Measurements from ENCODE around the gene NUDT16L1. TPM values are rescaled to one million over a fixed set of nuclear protein-coding genes. Genes with fewer than 3 reads are reported as not detected.

The NUDT16L1 gene
- total and polyA plus RNA-seq, 2 of the 13 experiments (the other 11 are each of a cell fraction or from before 2014, with no cell fraction given): 28.0 to 40.5 TPM

DNA sequence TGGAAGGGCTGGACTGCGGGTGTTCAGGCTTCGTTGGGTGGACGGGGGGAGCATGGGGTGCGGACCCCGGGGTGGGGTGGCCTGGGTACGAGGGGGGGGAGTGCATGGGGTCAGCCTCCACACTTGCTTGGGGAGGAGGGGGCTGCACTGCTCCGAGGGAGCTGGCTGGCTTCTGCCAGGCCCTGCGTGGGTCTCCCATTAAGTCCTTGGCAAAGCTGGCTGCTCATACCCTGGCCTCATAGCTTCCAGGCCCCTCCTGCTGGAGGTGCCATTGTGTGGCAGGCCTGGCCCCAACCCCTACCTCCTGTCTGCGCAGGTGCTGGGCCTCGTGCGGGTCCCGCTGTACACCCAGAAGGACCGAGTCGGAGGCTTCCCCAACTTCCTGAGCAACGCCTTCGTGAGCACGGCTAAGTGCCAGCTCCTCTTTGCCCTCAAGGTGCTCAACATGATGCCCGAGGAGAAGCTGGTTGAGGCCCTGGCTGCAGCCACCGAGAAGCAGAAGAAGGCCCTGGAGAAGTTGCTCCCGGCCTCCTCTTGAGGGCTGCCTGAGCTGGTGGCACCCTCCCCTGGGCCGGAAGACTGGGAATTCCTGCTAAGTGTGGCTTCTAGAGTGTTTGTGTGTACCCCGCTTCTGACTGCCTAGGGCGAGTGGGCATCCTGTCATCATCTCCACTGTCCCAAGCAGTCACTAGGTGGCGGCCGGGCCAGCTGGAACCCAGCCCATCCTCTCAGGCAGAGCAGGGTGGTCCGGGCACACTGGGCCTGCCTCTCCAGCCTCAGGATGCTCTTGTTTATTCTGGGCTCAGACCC is 1.5 kb downstream of the NUDT16L1 start (continued):
- TF ChIP-seq TSC22D2 (CRISPR knock-in tag; IDR thresholded peaks at IDR 0.05; ENCODE audit: borderline replicate concordance): no peak

GRCh38 chr16:4695473-4696171 is 2.3 kb downstream of the NUDT16L1 start:
- no peak for FAIRE-seq

DNA sequence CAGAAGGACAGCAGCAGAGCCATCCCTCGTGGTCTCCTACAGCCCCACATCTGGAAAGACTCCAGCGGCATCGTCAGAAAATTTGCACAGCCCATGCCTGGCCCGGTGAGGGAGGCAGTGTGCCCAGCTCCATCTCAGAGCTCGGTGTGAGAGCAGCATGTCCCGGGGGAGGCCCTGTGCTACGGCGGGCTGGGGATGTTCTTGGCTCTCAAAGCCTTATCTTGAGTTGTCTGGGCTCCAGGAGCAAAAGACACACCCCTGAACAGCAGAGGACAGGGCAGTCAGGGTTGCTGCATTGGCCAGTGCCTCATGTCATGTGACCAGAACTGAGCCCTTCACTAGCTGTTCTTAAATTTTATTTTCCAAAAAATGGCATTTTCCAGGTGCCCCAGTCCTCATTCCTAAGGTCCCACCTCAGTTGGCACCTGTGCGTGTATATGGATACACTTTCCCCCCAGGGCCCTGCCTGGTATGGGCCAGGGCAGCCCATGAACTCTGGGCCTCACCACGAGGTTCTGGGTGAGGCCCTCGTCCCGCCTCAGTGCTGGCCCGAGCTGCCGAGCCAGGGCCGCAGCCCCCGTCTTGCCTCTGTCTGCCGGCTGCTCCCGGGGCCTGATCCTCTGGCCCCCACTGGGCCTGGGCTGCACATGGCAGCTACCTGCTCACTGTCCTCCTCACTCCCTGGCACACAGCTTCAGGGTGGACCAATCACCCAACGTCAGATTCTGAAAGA is 3.0 kb downstream of the NUDT16L1 start:
- ChIA-PET CTCF (ENCODE audit: low intra/inter-chr PET ratio, low total read pairs) (no interaction called here), POLR2A (interaction anchor here (1.3 to 1.7 kb wide), 2 partner anchors 38 to 80 kb away, joined by 3 to 6 read pairs; partner anchors contain the start of genes ANKS3 and DNAAF8)
- in situ Hi-C loops (cut with HindIII; ENCODE audit: extremely low pct_ligation_motif_present, low pct_unique_long_range_greater_than_20kb) (no loop called here), intact Hi-C loops (cut with micrococcal nuclease; ENCODE audit: unreplicated experiment) (no loop called here)
- peaks cover 38% of the 10 kb centered on the region for H3K4me1 ChIP-seq (ENCODE audit: insufficient read depth, low read length)
- BruUV-seq (replicated peaks): no TSS peak
- no peaks in the 10 kb centered on the region for H4K20me1 ChIP-seq (ENCODE audit: insufficient read depth, low read length)
- no peak overlapping the region for H2AFZ ChIP-seq (ENCODE audit: low read length)
- H3K4me3 ChIP-seq (replicated peaks in 1 of 3; ENCODE audit: insufficient read depth in 1 of 3, low read depth in 2 of 3, low read length in 3 of 3): no peak overlapping the region
- no peak overlapping the region for H3K27ac ChIP-seq (ENCODE audit: extremely low read length, insufficient read depth, low read length)
- 93% methylated on average over 11 of the region's 19 CpGs for WGBS (ENCODE audit: low lambda C conversion rate)
- peaks cover 3% of the 10 kb centered on the region for H3K79me2 ChIP-seq (ENCODE audit: insufficient read depth, low read length)
- H3K27me3 ChIP-seq (ENCODE audit: control insufficient read depth in 1 of 2, insufficient read depth in 2 of 2, low read length in 2 of 2): no peaks in the 10 kb centered on the region
- H3K4me2 ChIP-seq (ENCODE audit: low read depth, low read length): no peak overlapping the region
- FAIRE-seq (no peak), DNase-seq (ENCODE audit: low spot score) (no peak), ATAC-seq (no peak)
- peaks cover 23 to 45% of the 10 kb centered on the region in 2 experiments for H3K36me3 ChIP-seq (replicated peaks in 1 of 2; ENCODE audit: control insufficient read depth in 1 of 2, insufficient read depth in 2 of 2, low read length in 2 of 2)
- H3K9me3 ChIP-seq (ENCODE audit: low read length): no peaks in the 10 kb centered on the region
- no peak overlapping the region for H3K9ac ChIP-seq (ENCODE audit: insufficient read depth, low read depth, low read length)
- TF ChIP-seq AGO2 (optimal IDR thresholded peaks at IDR 0.05; ENCODE audit: low read depth, low read length) (peak; percentile 76), ZSCAN20 (CRISPR knock-in tag; IDR thresholded peaks at IDR 0.05; ENCODE audit: borderline replicate concordance) (no peak), MZF1 (CRISPR knock-in tag; IDR thresholded peaks at IDR 0.05; ENCODE audit: borderline replicate concordance) (no peak), ZBTB25 (CRISPR knock-in tag; IDR thresholded peaks at IDR 0.05) (no peak), FOXK2 (IDR thresholded peaks at IDR 0.05) (no peak), HOXA3 (CRISPR knock-in tag; IDR thresholded peaks at IDR 0.05) (no peak), ZNF761 (CRISPR knock-in tag; conservative IDR thresholded peaks at IDR 0.05) (no peak), ZFP62 (CRISPR knock-in tag; IDR thresholded peaks at IDR 0.05) (no peak), PITX1 (CRISPR knock-in tag; IDR thresholded peaks at IDR 0.05) (no peak), GFI1 (CRISPR knock-in tag; IDR thresholded peaks at IDR 0.05; ENCODE audit: borderline replicate concordance) (no peak), ZC3H13 (CRISPR knock-in tag; IDR thresholded peaks at IDR 0.05) (no peak), RBFOX2 (IDR thresholded peaks at IDR 0.05; ENCODE audit: low read depth, low read length) (peak; percentile 60)

More at GRCh38 chr16:4695473-4696171, 2.3 kb downstream of the NUDT16L1 start:
- BruUV-seq (replicated peaks): no TSS peak
- intact Hi-C loops (cut with micrococcal nuclease; ENCODE audit: unreplicated experiment): no loop called here
- H3K9me3 ChIP-seq (ENCODE audit: low read length): no peaks in the 10 kb centered on the region
- H3K4me2 ChIP-seq (ENCODE audit: low read depth, low read length): no peak overlapping the region
- peaks cover 18 to 39% of the 10 kb centered on the region in 2 experiments for H3K36me3 ChIP-seq (replicated peaks in 1 of 2; ENCODE audit: control insufficient read depth in 1 of 2, insufficient read depth in 2 of 2, low read length in 2 of 2)
- no peak overlapping the region for H3K9ac ChIP-seq (ENCODE audit: insufficient read depth, low read depth, low read length)
- in situ Hi-C loops (cut with HindIII; ENCODE audit: extremely low pct_ligation_motif_present, low pct_unique_long_range_greater_than_20kb): no loop called here
- ATAC-seq (no peak), DNase-seq (ENCODE audit: low spot score) (no peak)
- TF ChIP-seq ZNF468 (CRISPR knock-in tag; IDR thresholded peaks at IDR 0.05) (no peak), AGO1 (IDR thresholded peaks at IDR 0.05; ENCODE audit: low read depth, low read length, poor library complexity, severe bottlenecking) (peak; percentile 1)
- H3K27ac ChIP-seq (ENCODE audit: extremely low read length, insufficient read depth, low read length): no peak overlapping the region
- no peaks in the 10 kb centered on the region for H3K27me3 ChIP-seq (ENCODE audit: control insufficient read depth in 1 of 2, insufficient read depth in 2 of 2, low read length in 2 of 2)
- H2AFZ ChIP-seq (ENCODE audit: low read length): no peak overlapping the region
- WGBS (ENCODE audit: low lambda C conversion rate): 96% methylated on average over 3 of the region's 12 CpGs
- H3K4me1 ChIP-seq (ENCODE audit: insufficient read depth, low read length): peaks cover 38% of the 10 kb centered on the region
- ChIA-PET POLR2A (interaction anchor here (0.8 to 1.7 kb wide), 3 partner anchors 11 to 39 kb away, joined by 3 to 6 read pairs (median 5); partner anchors contain the start of genes ANKS3 and DNAAF8), CTCF (ENCODE audit: low intra/inter-chr PET ratio, low total read pairs) (no interaction called here)
- H3K79me2 ChIP-seq (ENCODE audit: insufficient read depth, low read length): peaks cover 3% of the 10 kb centered on the region
- H4K20me1 ChIP-seq (ENCODE audit: insufficient read depth, low read length): no peaks in the 10 kb centered on the region
- no peak overlapping the region for H3K4me3 ChIP-seq (replicated peaks in 1 of 3; ENCODE audit: insufficient read depth in 1 of 3, low read depth in 2 of 3, low read length in 3 of 3)

Data from HepG2 (cell line).